Upper lobe of left lung (tissue), 4 donors: Measurements from ENCODE around the gene ZBTB40.
A peak's percentile ranks its signal among the peaks of the same experiment; 100 is the strongest.

Experiments used
- CTCF ChIP-seq, 6 experiments: fragments of 450-650 bp in 4 of 6; fragments of 200-600 bp in 2 of 6; sonication (generic) in 2 of 6; IDR thresholded peaks; one replicate each; pipeline ENCODE4 v1.5.1; 2016 to 2019; ENCODE audit warnings: antibody characterized with exemption in 6 of 6
- EP300 ChIP-seq, 4 donors: sonication (generic); formaldehyde crosslinking; IDR thresholded peaks; one replicate each; pipeline ENCODE4 v1.5.1; 2017; ENCODE audit warnings: antibody characterized with exemption in 4 of 4, control low read depth in 2 of 4
- POLR2A ChIP-seq, 4 donors: fragments of 450-650 bp; IDR thresholded peaks; one replicate each; pipeline ENCODE4 v1.5.1; 2016 to 2017; ENCODE audit warnings: antibody characterized with exemption in 4 of 4, mild to moderate bottlenecking in 2 of 4

DNA sequence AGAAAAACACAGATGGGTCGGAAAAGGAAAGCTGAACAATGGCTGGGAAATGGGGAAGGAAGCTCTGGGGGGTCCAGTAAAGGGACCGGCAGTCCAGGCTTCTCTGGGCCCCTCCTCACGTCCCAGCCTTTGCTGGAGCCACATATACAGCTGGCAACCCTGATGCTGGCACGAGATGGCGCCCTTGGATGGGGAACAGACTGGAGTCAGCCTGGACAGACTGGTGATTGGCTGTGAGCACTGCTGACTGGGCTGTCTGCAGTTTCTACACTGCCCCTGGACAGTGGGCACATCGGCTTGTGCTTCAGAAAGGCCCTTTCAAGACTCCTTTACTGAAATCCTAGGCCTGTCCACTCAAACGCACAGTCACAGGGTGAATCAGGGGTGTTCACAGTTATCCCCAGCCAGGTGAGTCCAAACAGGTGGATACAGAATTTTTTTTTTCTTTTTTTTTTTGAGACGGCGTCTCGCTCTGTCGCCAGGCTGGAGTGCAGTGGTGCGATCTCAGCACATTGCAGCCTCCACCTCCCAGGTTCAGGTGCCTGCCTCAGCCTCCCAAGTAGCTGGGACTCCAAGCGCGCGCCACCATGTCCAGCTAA is 31.1 kb upstream of the ZBTB40 start:
- TF ChIP-seq CTCF (IDR thresholded peaks at IDR 0.05) (peak; percentile 50 to 88 (median 70)), POLR2A (IDR thresholded peaks at IDR 0.05) (no peak), EP300 (IDR thresholded peaks at IDR 0.05) (no peak)
